ENCODE measurements around the gene UAP1L1. TPM values are rescaled to one million over a fixed set of nuclear protein-coding genes. Genes with fewer than 3 reads are reported as not detected.

Gene UAP1L1
- total RNA-seq, 1 experiment from 2014 or later: 24.6 TPM

DNA sequence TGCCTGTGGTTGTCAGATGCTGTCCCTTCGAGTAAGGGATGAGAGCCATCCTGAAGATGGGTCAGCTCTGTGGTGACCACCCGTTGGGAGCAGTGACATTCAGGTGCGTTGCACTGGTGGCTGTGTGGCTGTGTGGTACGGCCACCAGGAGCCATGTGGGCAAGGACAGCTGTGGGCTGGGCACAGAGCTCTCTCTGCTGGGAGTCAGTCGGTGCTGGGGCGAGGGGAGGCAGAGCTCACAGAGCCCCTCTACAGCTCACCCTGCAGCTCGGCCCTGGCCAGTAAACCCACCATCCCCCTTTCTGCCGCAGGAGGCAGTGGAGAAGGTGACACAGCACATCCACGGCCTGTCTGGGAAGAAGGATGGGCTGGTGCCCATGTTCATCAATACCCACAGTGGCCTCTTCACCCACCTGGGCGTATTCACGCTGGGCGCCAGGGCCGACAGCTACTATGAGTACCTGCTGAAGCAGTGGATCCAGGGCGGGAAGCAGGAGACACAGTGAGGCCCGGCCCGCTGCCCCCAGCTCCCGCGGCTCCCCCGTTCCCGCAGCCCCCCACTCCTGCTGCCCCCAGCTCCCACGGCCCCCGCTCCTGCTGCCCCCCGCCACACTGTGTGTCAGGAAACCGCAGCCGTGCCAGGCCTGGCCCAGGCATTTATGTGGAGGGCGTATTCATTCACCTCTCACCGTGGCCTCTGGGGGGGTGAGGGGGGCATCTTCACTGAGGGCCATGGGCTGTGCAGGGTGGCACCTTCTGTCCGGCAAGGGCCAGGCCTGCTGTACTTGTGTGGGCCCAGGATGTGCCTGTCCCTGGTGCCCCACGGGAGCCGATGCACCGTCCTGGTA lies 28.7 kb downstream of the UAP1L1 start:
- ChIA-PET CTCF (interaction anchor here (0.6 to 1.7 kb wide), 2 partner anchors 36 to 38 kb away, joined by 3 read pairs; partner anchors contain the start of gene SAPCD2), POLR2A (no interaction called here)
- intact Hi-C loops (cut with micrococcal nuclease; ENCODE audit: unreplicated experiment): no loop called here
- Histone ChIP-seq H3K9me3 (no peaks in the 10 kb centered on the region), H3K27me3 (replicated peaks; ENCODE audit: control insufficient read depth, insufficient read depth, low read length) (no peaks in the 10 kb centered on the region), H3K4me1 (no peaks in the 10 kb centered on the region), H3K4me3 (ENCODE audit: low read depth, low read length) (no peak overlapping the region), H3K36me3 (ENCODE audit: control insufficient read depth, insufficient read depth, low read length) (peaks cover 24% of the 10 kb centered on the region)
- H3K36me3 Mint-ChIP-seq (ENCODE audit: insufficient read depth, unreplicated experiment): peaks cover 18% of the 10 kb centered on the region
- TF ChIP-seq, protein P1, sequence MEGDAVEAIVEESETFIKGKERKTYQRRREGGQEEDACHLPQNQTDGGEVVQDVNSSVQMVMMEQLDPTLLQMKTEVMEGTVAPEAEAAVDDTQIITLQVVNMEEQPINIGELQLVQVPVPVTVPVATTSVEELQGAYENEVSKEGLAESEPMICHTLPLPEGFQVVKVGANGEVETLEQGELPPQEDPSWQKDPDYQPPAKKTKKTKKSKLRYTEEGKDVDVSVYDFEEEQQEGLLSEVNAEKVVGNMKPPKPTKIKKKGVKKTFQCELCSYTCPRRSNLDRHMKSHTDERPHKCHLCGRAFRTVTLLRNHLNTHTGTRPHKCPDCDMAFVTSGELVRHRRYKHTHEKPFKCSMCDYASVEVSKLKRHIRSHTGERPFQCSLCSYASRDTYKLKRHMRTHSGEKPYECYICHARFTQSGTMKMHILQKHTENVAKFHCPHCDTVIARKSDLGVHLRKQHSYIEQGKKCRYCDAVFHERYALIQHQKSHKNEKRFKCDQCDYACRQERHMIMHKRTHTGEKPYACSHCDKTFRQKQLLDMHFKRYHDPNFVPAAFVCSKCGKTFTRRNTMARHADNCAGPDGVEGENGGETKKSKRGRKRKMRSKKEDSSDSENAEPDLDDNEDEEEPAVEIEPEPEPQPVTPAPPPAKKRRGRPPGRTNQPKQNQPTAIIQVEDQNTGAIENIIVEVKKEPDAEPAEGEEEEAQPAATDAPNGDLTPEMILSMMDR (IDR thresholded peaks at IDR 0.05; ENCODE audit: insufficient read depth in 1 of 2, low read depth in 1 of 2, low read length in 1 of 2, severe bottlenecking in 1 of 2, unreplicated experiment in 1 of 2): no peak
- no peaks in the 10 kb centered on the region for H3K4me1 Mint-ChIP-seq (ENCODE audit: low read depth, unreplicated experiment)
- no TSS peak for BruUV-seq (replicated peaks)
- no peak overlapping the region for H3K27ac Mint-ChIP-seq (ENCODE audit: unreplicated experiment)
- no peaks in the 10 kb centered on the region for H3K9me3 Mint-ChIP-seq (ENCODE audit: unreplicated experiment)
- H3K4me3 Mint-ChIP-seq (ENCODE audit: unreplicated experiment): no peak overlapping the region
- no peak for DNase-seq
- no peaks in the 10 kb centered on the region for H3K27me3 Mint-ChIP-seq (ENCODE audit: insufficient read depth, unreplicated experiment)

DNA sequence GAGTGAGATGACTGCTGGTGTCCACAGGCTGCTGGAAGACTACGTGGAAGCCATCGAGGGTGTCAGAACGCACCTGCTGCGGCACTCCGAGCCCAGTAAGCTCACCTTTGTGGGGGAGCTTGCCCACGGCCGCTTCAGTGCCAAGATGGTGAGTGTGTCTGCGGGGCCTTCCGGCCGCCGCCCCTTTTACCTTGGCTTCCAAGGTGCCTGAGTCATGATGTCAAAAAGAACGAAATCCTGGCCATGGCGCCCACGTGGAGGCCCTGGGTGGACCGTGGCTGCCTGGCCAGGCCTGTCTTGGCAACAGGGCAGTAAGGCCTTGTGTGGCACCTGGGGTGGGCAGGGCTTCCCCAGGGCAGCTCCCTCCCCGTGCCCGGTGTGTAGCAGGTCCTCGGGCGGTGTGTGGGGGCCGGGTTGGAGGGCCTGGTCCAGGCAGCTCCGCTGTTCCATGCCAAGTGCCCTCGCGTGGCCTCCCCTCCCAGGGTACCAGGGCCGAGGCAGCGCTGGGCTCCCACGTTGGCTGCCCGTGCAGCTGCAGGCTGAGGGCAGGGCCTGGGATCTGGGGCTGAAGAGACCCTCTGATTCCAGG lies 29.4 kb downstream of the UAP1L1 start:
- Histone ChIP-seq H3K9me3 (no peaks in the 10 kb centered on the region), H3K4me1 (no peaks in the 10 kb centered on the region), H3K4me3 (ENCODE audit: low read depth, low read length) (no peak overlapping the region), H3K36me3 (ENCODE audit: control insufficient read depth, insufficient read depth, low read length) (peaks cover 20% of the 10 kb centered on the region), H3K27me3 (replicated peaks; ENCODE audit: control insufficient read depth, insufficient read depth, low read length) (no peaks in the 10 kb centered on the region)
- no peaks in the 10 kb centered on the region for H3K27me3 Mint-ChIP-seq (ENCODE audit: insufficient read depth, unreplicated experiment)
- ChIA-PET POLR2A (interaction anchor here (0.6 kb wide), 1 partner anchor 27 kb away, joined by 3 read pairs; no protein-coding TSS in a partner anchor), CTCF (no interaction called here)
- no peaks in the 10 kb centered on the region for H3K4me1 Mint-ChIP-seq (ENCODE audit: low read depth, unreplicated experiment)
- no peak overlapping the region for H3K27ac Mint-ChIP-seq (ENCODE audit: unreplicated experiment)
- no peak overlapping the region for H3K4me3 Mint-ChIP-seq (ENCODE audit: unreplicated experiment)
- peaks cover 18% of the 10 kb centered on the region for H3K36me3 Mint-ChIP-seq (ENCODE audit: insufficient read depth, unreplicated experiment)
- no peaks in the 10 kb centered on the region for H3K9me3 Mint-ChIP-seq (ENCODE audit: unreplicated experiment)
- no peak for DNase-seq
- TF ChIP-seq, protein P1 (IDR thresholded peaks at IDR 0.05; ENCODE audit: insufficient read depth in 1 of 2, low read depth in 1 of 2, low read length in 1 of 2, severe bottlenecking in 1 of 2, unreplicated experiment in 1 of 2): no peak
- intact Hi-C loops (cut with micrococcal nuclease; ENCODE audit: unreplicated experiment): no loop called here
- no TSS peak for BruUV-seq (replicated peaks)

DNA sequence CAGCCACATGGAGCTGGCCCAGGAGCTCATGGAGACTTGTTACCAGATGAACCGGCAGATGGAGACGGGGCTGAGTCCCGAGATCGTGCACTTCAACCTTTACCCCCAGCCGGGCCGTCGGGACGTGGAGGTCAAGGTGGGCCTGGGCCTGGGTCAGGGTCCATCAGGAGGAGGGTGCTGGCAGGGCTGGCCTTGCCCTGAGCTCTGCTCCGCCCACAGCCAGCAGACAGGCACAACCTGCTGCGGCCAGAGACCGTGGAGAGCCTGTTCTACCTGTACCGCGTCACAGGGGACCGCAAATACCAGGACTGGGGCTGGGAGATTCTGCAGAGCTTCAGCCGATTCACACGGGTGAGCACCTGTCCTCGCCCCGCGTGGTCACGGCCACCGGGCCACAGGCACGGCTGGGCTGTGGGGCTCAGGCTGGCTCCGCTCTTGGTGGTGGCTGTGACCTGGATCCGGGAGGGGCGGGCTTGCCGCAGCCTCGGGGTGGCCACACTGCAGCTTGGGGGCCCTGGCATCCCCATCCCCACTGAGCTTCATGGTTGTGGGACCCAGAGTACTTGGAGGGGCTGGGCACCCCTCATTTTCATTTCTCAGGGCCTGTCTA lies 30.1 kb downstream of the UAP1L1 start:
- BruUV-seq (replicated peaks): no TSS peak
- no peaks in the 10 kb centered on the region for H3K4me1 ChIP-seq
- ChIA-PET CTCF (no interaction called here), POLR2A (interaction anchor here (0.6 kb wide), 1 partner anchor 26 kb away, joined by 3 read pairs; no protein-coding TSS in a partner anchor)
- no peak overlapping the region for H3K27ac Mint-ChIP-seq (ENCODE audit: unreplicated experiment)
- no peak for DNase-seq
- no peaks in the 10 kb centered on the region for H3K4me1 Mint-ChIP-seq (ENCODE audit: low read depth, unreplicated experiment)
- no peaks in the 10 kb centered on the region for H3K27me3 ChIP-seq (replicated peaks; ENCODE audit: control insufficient read depth, insufficient read depth, low read length)
- H3K4me3 ChIP-seq (ENCODE audit: low read depth, low read length): no peak overlapping the region
- H3K4me3 Mint-ChIP-seq (ENCODE audit: unreplicated experiment): no peak overlapping the region
- H3K36me3 ChIP-seq (ENCODE audit: control insufficient read depth, insufficient read depth, low read length): peaks cover 14% of the 10 kb centered on the region
- H3K9me3 ChIP-seq: no peaks in the 10 kb centered on the region
- TF ChIP-seq, protein P1 (IDR thresholded peaks at IDR 0.05; ENCODE audit: insufficient read depth in 1 of 2, low read depth in 1 of 2, low read length in 1 of 2, severe bottlenecking in 1 of 2, unreplicated experiment in 1 of 2): no peak
- peaks cover 18% of the 10 kb centered on the region for H3K36me3 Mint-ChIP-seq (ENCODE audit: insufficient read depth, unreplicated experiment)
- intact Hi-C loops (cut with micrococcal nuclease; ENCODE audit: unreplicated experiment): no loop called here
- H3K9me3 Mint-ChIP-seq (ENCODE audit: unreplicated experiment): no peaks in the 10 kb centered on the region
- H3K27me3 Mint-ChIP-seq (ENCODE audit: insufficient read depth, unreplicated experiment): no peaks in the 10 kb centered on the region

Data from Caco-2 (cell line).